HepG2 (cell line): ENCODE results near the gene ZC3H7B. TPM values are rescaled to one million over a fixed set of nuclear protein-coding genes. Genes with fewer than 3 reads are reported as not detected.
A peak's percentile ranks its signal among the peaks of the same experiment; 100 is the strongest.

Experiments used
- ATF1 ChIP-seq: IDR thresholded peaks from 2 replicates; pipeline ENCODE4 v1.6.1; 2016; ENCODE audit warnings: mild to moderate bottlenecking, control low read depth
- BCL6 ChIP-seq: IDR thresholded peaks from 2 replicates; pipeline ENCODE4 v1.6.1; 2016; ENCODE audit warnings: missing genetic modification reagents, missing compliant biosample characterization
- DR1 ChIP-seq: sonication (generic); formaldehyde crosslinking; IDR thresholded peaks from 2 replicates; pipeline ENCODE4 v1.8.0; 2021; ENCODE audit warnings: mild to moderate bottlenecking, missing genetic modification reagents, inconsistent platforms
- E2F5 ChIP-seq: sonication (generic); formaldehyde crosslinking; conservative IDR thresholded peaks from 2 replicates; pipeline ENCODE4 v1.4.0; 2020; ENCODE audit warnings: missing genetic modification reagents
- EHMT2 ChIP-seq: fragments of 200-600 bp; sonication (generic); IDR thresholded peaks from 2 replicates; pipeline ENCODE4 v1.7.0; 2017; ENCODE audit warnings: antibody characterized with exemption, low read depth, low read length, borderline replicate concordance
- HNRNPUL1 ChIP-seq: fragments of 200-400 bp; formaldehyde crosslinking; IDR thresholded peaks from 2 replicates; pipeline ENCODE4 v1.6.1; 2017; ENCODE audit warnings: low read depth, mild to moderate bottlenecking, low read length, moderate library complexity
- NCOR1 ChIP-seq: fragments of 200-600 bp; sonication (generic); IDR thresholded peaks from 2 replicates; pipeline ENCODE4 v1.7.0; 2017; ENCODE audit warnings: antibody characterized with exemption, low read length, borderline replicate concordance
- ONECUT2 ChIP-seq: sonication (generic); formaldehyde crosslinking; IDR thresholded peaks from 2 replicates; pipeline ENCODE4 v1.4.0; 2020; ENCODE audit warnings: missing genetic modification reagents
- PATZ1 ChIP-seq: sonication (generic); formaldehyde crosslinking; IDR thresholded peaks from 2 replicates; pipeline ENCODE4 v1.4.0; 2020; ENCODE audit warnings: missing genetic modification reagents
- RELA ChIP-seq: sonication (generic); formaldehyde crosslinking; IDR thresholded peaks from 2 replicates; pipeline ENCODE4 v1.4.0; 2020; ENCODE audit warnings: missing genetic modification reagents
- RERE ChIP-seq: IDR thresholded peaks from 2 replicates; pipeline ENCODE4 v1.6.1; 2016; ENCODE audit warnings: low read depth, missing genetic modification reagents, missing compliant biosample characterization
- TFDP1 ChIP-seq: IDR thresholded peaks from 2 replicates; pipeline ENCODE4 v1.6.1; 2016; ENCODE audit warnings: missing compliant biosample characterization, missing genetic modification reagents, borderline replicate concordance
- U2AF2 ChIP-seq: fragments of 200-400 bp; formaldehyde crosslinking; IDR thresholded peaks from 2 replicates; pipeline ENCODE4 v1.6.1; 2017; ENCODE audit warnings: low read depth, mild to moderate bottlenecking, low read length
- ZFY ChIP-seq: sonication (generic); formaldehyde crosslinking; IDR thresholded peaks from 2 replicates; pipeline ENCODE4 v1.4.0; 2020; ENCODE audit warnings: missing genetic modification reagents
- ZNF121 ChIP-seq: sonication (generic); formaldehyde crosslinking; IDR thresholded peaks from 2 replicates; pipeline ENCODE4 v1.5.0; 2020; ENCODE audit warnings: mild to moderate bottlenecking, missing genetic modification reagents
- ZNF234 ChIP-seq: sonication (generic); formaldehyde crosslinking; conservative IDR thresholded peaks from 2 replicates; pipeline ENCODE4 v1.5.1; 2020; ENCODE audit warnings: mild to moderate bottlenecking, missing genetic modification reagents
- ZNF263 ChIP-seq: sonication (generic); formaldehyde crosslinking; IDR thresholded peaks from 2 replicates; pipeline ENCODE4 v1.4.0; 2020; ENCODE audit warnings: missing genetic modification reagents
- ZNF274 ChIP-seq: sonication (generic); formaldehyde crosslinking; IDR thresholded peaks from 2 replicates; pipeline ENCODE4 v1.5.1; 2020; ENCODE audit warnings: mild to moderate bottlenecking, missing genetic modification reagents
- ZNF496 ChIP-seq: sonication (generic); formaldehyde crosslinking; IDR thresholded peaks from 2 replicates; pipeline ENCODE4 v1.8.1; 2023; ENCODE audit warnings: mild to moderate bottlenecking, moderate library complexity, missing genetic modification reagents; ENCODE audit not compliant: insufficient replicate concordance
- ZNF562 ChIP-seq: sonication (generic); formaldehyde crosslinking; IDR thresholded peaks from 2 replicates; pipeline ENCODE4 v1.8.0; 2022; ENCODE audit warnings: missing genetic modification reagents, borderline replicate concordance
- ZNF777 ChIP-seq: sonication (generic); formaldehyde crosslinking; IDR thresholded peaks from 2 replicates; pipeline ENCODE4 v1.4.0; 2020; ENCODE audit warnings: missing genetic modification reagents
- polyA plus RNA-seq, 8 experiments: library from polyadenylated mRNA; depleted of rRNA in 3 of 8; stranded (reverse) in 7 of 8; unstranded in 1 of 8; fragments of >200 nt; fragmentation: Illumina TruSeq in 4 of 8; extraction: Trizol in 4 of 8; gene quantifications; 2 replicates each; pipeline versions ENCODE4 v1.2.1 to v1.2.3, GENCODE V29; 2011 to 2016; ENCODE audit warnings: low read depth in 4 of 8, missing spikeins in 1 of 8, mixed read lengths in 1 of 8; ENCODE audit not compliant: insufficient read depth in 1 of 8
- total RNA-seq, 5 experiments: library from RNA; depleted of rRNA; stranded (reverse); fragments of >200 nt; fragmentation: Illumina TruSeq; extraction: Trizol; gene quantifications; 2 replicates each; pipeline ENCODE4 v1.2.3, GENCODE V29; 2016; ENCODE audit warnings: low read depth in 1 of 5

ZC3H7B gene
- total and polyA plus RNA-seq, 2 of the 13 experiments (the other 11 are each of a cell fraction or from before 2014, with no cell fraction given), result 26.4 to 37.2 TPM

- TF ChIP-seq PATZ1 (no peak), TFDP1 (CRISPR knock-in tag) (no peak), ZNF263 (no peak), DR1 (no peak), NCOR1 (peak; percentile 51; the same call in 1 of the 2 replicates), HNRNPUL1 (no peak), ZNF121 (CRISPR knock-in tag) (no peak), ZNF234 (no peak), ZNF777 (CRISPR knock-in tag) (no peak), E2F5 (CRISPR knock-in tag) (no peak), RELA (CRISPR knock-in tag) (no peak), ATF1 (CRISPR knock-in tag) (no peak), RERE (no peak), EHMT2 (no peak), ZFY (no peak), ONECUT2 (CRISPR knock-in tag) (no peak), ZNF496 (CRISPR knock-in tag) (no peak), U2AF2 (no peak), ZNF562 (no peak), BCL6 (CRISPR knock-in tag) (no peak), ZNF274 (no peak)
Observed at GRCh38 chr22:41401781-41402648, 100.7 kb downstream of the ZC3H7B start (continued).
